HG03571 (cell line): ENCODE measurements around the gene ARHGAP42.

ENCODE experiments used
- ATAC-seq: cut with Tn5 transposase; IDR thresholded peaks from one replicate; pipeline ENCODE4 v1.9.1; 2021; ENCODE audit not compliant: unreplicated experiment

The ARHGAP42 gene

GRCh38 chr11:100791103-100791502 lies 104.0 kb downstream of the ARHGAP42 start:
- no peak for ATAC-seq

GRCh38 chr11:100791860-100792259 lies 104.8 kb downstream of the ARHGAP42 start:
- no peak for ATAC-seq

- no peak for ATAC-seq
These were observed 106.4 kb downstream of the ARHGAP42 start for GRCh38 chr11:100793525-100793924.

GRCh38 chr11:100794446-100794845 lies 107.4 kb downstream of the ARHGAP42 start:
- ATAC-seq, result no peak

GRCh38 chr11:100799445-100799844 lies 112.4 kb downstream of the ARHGAP42 start:
- ATAC-seq, result no peak

GRCh38 chr11:100800202-100800601 lies 113.1 kb downstream of the ARHGAP42 start:
- no peak for ATAC-seq

- no peak for ATAC-seq
These were observed 114.3 kb downstream of the ARHGAP42 start for GRCh38 chr11:100801225-100801999.

- ATAC-seq, result no peak
These were observed 118.6 kb downstream of the ARHGAP42 start for GRCh38 chr11:100805506-100806199.

- no peak for ATAC-seq
These were observed 119.2 kb downstream of the ARHGAP42 start for GRCh38 chr11:100806296-100806695.

GRCh38 chr11:100808904-100809491 lies 121.9 kb downstream of the ARHGAP42 start:
- ATAC-seq, result no peak

- ATAC-seq, result no peak
These were observed 123.1 kb downstream of the ARHGAP42 start for GRCh38 chr11:100810146-100810545.

GRCh38 chr11:100810666-100811065 lies 123.6 kb downstream of the ARHGAP42 start:
- no peak for ATAC-seq

GRCh38 chr11:100812517-100812916 lies 125.4 kb downstream of the ARHGAP42 start:
- no peak for ATAC-seq

GRCh38 chr11:100815787-100816330 lies 128.8 kb downstream of the ARHGAP42 start:
- no peak for ATAC-seq

- ATAC-seq, result no peak
These were observed 129.7 kb downstream of the ARHGAP42 start for GRCh38 chr11:100816823-100817222.

- ATAC-seq, result no peak
These were observed 130.5 kb downstream of the ARHGAP42 start for GRCh38 chr11:100817620-100818019.

- ATAC-seq, result no peak
These were observed 133.5 kb downstream of the ARHGAP42 start for GRCh38 chr11:100820621-100821020.

- no peak for ATAC-seq
These were observed 134.1 kb downstream of the ARHGAP42 start for GRCh38 chr11:100821198-100821597.

GRCh38 chr11:100823360-100823759 lies 136.3 kb downstream of the ARHGAP42 start:
- no peak for ATAC-seq

- ATAC-seq, result no peak
These were observed 137.1 kb downstream of the ARHGAP42 start for GRCh38 chr11:100824041-100824809.

GRCh38 chr11:100825626-100826025 lies 138.5 kb downstream of the ARHGAP42 start:
- no peak for ATAC-seq
